ENCODE measurements around the gene RAPGEF3. TPM values are rescaled to one million over a fixed set of nuclear protein-coding genes. Genes with fewer than 3 reads are reported as not detected.

The RAPGEF3 gene
- total and polyA plus RNA-seq, 2 of the 8 experiments (the other 6 are each of a cell fraction or from before 2014, with no cell fraction given), result 5.0 to 9.4 TPM

GRCh38 chr12:47757840-47758583 lies 668 bp downstream of the RAPGEF3 start:
- Histone ChIP-seq H4K20me1 (replicated peaks in 1 of 2; ENCODE audit: control insufficient read depth in 1 of 2, insufficient read depth in 2 of 2, low read length in 2 of 2) (no peaks in the 10 kb centered on the region), H3K4me1 (replicated peaks in 1 of 4; ENCODE audit: control insufficient read depth in 3 of 4, insufficient read depth in 4 of 4, low read length in 3 of 4) (peaks cover 14 to 25% (median 16%) of the 10 kb centered on the region in 4 experiments), H3K27ac (ENCODE audit: low read depth, low read length) (no peak overlapping the region), H3K79me2 (ENCODE audit: control insufficient read depth in 1 of 2, insufficient read depth in 2 of 2, low read length in 2 of 2) (no peaks in the 10 kb centered on the region), H4K8ac (ENCODE audit: extremely low read depth, insufficient read depth, low read length) (no peak overlapping the region; the same call in 1 of the 2 replicates), H2BK20ac (ENCODE audit: low read length) (0 out of 2 replicates have a peak overlapping the region, but pooled peaks have one; percentile 21), H4K5ac (ENCODE audit: insufficient read length, low read depth, low read length) (no peak overlapping the region), H3K56ac (replicated peaks; ENCODE audit: insufficient read length, low read depth, low read length) (no peak overlapping the region), H2BK15ac (ENCODE audit: low read length) (peak overlapping the region; percentile 97; the same call in 1 of the 2 replicates), H3K9ac (replicated peaks in 1 of 4; ENCODE audit: extremely low read depth in 1 of 4, low read depth in 3 of 4, low read length in 3 of 4) (0 out of 7 replicates have a peak overlapping the region, but pooled peaks of 1 of the 4 experiments have one; percentile 19), H2BK5ac (ENCODE audit: low read depth, low read length) (peak overlapping the region; percentile 75; the same call in 1 of the 2 replicates), H2AFZ (ENCODE audit: low read length) (peak overlapping the region; percentile 13; the same call in 1 of the 2 replicates), H3K9me3 (ENCODE audit: insufficient read depth in 2 of 2, low read depth in 1 of 2, low read length in 1 of 2) (no peaks in the 10 kb centered on the region), H3K4me3 (ENCODE audit: extremely low read depth in 1 of 4, insufficient read depth in 2 of 4, low read depth in 3 of 4, low read length in 4 of 4) (peak overlapping the region; percentile 32 to 72 (median 45); a peak in 7 of 8 replicates), H3K4ac (replicated peaks; ENCODE audit: insufficient read length, low read depth, low read length) (no peak overlapping the region), H2BK120ac (replicated peaks; ENCODE audit: low read depth, low read length) (peak overlapping the region; percentile 33), H3K23me2 (ENCODE audit: low read depth, low read length) (peaks cover 8% of the 10 kb centered on the region; the same call in 1 of the 2 replicates), H3K36me3 (ENCODE audit: control insufficient read depth in 2 of 4, insufficient read depth in 4 of 4, low read length in 3 of 4) (no peaks in the 10 kb centered on the region), H3K23ac (ENCODE audit: insufficient read length) (no peak overlapping the region), H3K4me2 (ENCODE audit: insufficient read depth in 1 of 2, low read depth in 2 of 2, low read length in 2 of 2) (peak overlapping the region; percentile 59 to 77), H2BK12ac (ENCODE audit: low read depth, low read length) (peak overlapping the region; percentile 96; the same call in 1 of the 2 replicates), H3K79me1 (ENCODE audit: low read depth, low read length) (no peaks in the 10 kb centered on the region), H3K18ac (ENCODE audit: extremely low read depth, low read length) (peak overlapping the region; percentile 78), H4K91ac (replicated peaks; ENCODE audit: insufficient read length, low read length) (peak overlapping the region; percentile 68), H2AK5ac (ENCODE audit: low read depth, low read length) (peak overlapping the region; percentile 77; the same call in 1 of the 2 replicates), H3K27me3 (replicated peaks in 1 of 4; ENCODE audit: control insufficient read depth in 3 of 4, extremely low read depth in 1 of 4, insufficient read depth in 3 of 4, low read length in 3 of 4) (peaks cover 0 to 2% (median 0%) of the 10 kb centered on the region in 4 experiments; a peak in 2 of 7 replicates), H3K14ac (ENCODE audit: insufficient read length) (no peak overlapping the region)
- 67% methylated on average over 18 of the region's 20 CpGs; no CpG with 5 or more reads in 1 of the 2 experiments for WGBS, 2 experiments (ENCODE audit: extremely low coverage in 1 of 2, insufficient coverage in 1 of 2, insufficient read length in 1 of 2, insufficient replicate concordance in 2 of 2, low coverage in 1 of 2, low lambda C conversion rate in 2 of 2, missing lambda C conversion rate in 1 of 2)
- ChIA-PET POLR2A (ENCODE audit: partially characterized antibody) (interaction anchor here (0.8 to 5.6 kb wide), 11 partner anchors 10 to 50 kb away, joined by 3 to 78 read pairs (median 4); partner anchors contain the start of gene SLC48A1), CTCF (ENCODE audit: partially characterized antibody) (interaction anchor here (0.9 to 64.6 kb wide), 16 partner anchors 21 to 283 kb away, joined by 3 to 2442 read pairs (median 4); partner anchors contain the start of genes ENDOU and SLC48A1)
- FAIRE-seq, result no peak
- DNase-seq (ENCODE audit: low read depth in 1 of 2, low spot score in 2 of 2), result peak in 1 of 2 experiments; percentile 61
- TF ChIP-seq FOSL1 (IDR thresholded peaks at IDR 0.05; ENCODE audit: insufficient read depth, low read depth, low read length) (no peak), RAD21 (IDR thresholded peaks at IDR 0.05 in 1 of 2, conservative IDR thresholded peaks at IDR 0.05 in 1 of 2; ENCODE audit: low read depth in 2 of 2, low read length in 2 of 2) (no peak), POLR2A (IDR thresholded peaks at IDR 0.05; ENCODE audit: control extremely low read depth in 1 of 2, low read depth in 2 of 2, low read length in 2 of 2) (no peak), ATF2 (IDR thresholded peaks at IDR 0.05; ENCODE audit: low read length) (no peak), RBBP5 (IDR thresholded peaks at IDR 0.05; ENCODE audit: borderline replicate concordance, low read depth, low read length) (no peak), ZNF274 (IDR thresholded peaks at IDR 0.05; ENCODE audit: borderline replicate concordance, extremely low read depth, low read length) (no peak), SIX5 (IDR thresholded peaks at IDR 0.05; ENCODE audit: low read depth, low read length) (no peak), ATF3 (IDR thresholded peaks at IDR 0.05; ENCODE audit: insufficient read depth, low read depth, low read length) (no peak)

Measured in H1 (cell line).